HG03457 (cell line): ENCODE measurements around the gene ABHD15.

Experiments
- ATAC-seq: cut with Tn5 transposase; IDR thresholded peaks from one replicate; pipeline ENCODE4 v1.9.1; 2021; ENCODE audit warnings: moderate number of reproducible peaks; ENCODE audit not compliant: unreplicated experiment

Gene ABHD15

GRCh38 chr17:29566473-29567303, at the start of gene ABHD15:
TSS of gene ABHD15 (minus strand) at chr17:29567037. CDS start at chr17:29566966, 71 bp downstream.
- no peak for ATAC-seq

- ATAC-seq: no peak
Measured at GRCh38 chr17:29615492-29616299, 48.9 kb upstream of the ABHD15 start.

- no peak for ATAC-seq
Measured at GRCh38 chr17:29615048-29615385, 48.2 kb upstream of the ABHD15 start.

- no peak for ATAC-seq
Measured at GRCh38 chr17:29614349-29615047, 47.7 kb upstream of the ABHD15 start.

GRCh38 chr17:29613856-29614255, 47.0 kb upstream of the ABHD15 start:
- no peak for ATAC-seq

- ATAC-seq: no peak
Measured at GRCh38 chr17:29613352-29613837, 46.6 kb upstream of the ABHD15 start.

- no peak for ATAC-seq
Measured at GRCh38 chr17:29612404-29613280, 45.8 kb upstream of the ABHD15 start.

GRCh38 chr17:29612094-29612403, 45.2 kb upstream of the ABHD15 start:
- ATAC-seq: no peak

- no peak for ATAC-seq
Measured at GRCh38 chr17:29611351-29612093, 44.7 kb upstream of the ABHD15 start.

- no peak for ATAC-seq
Measured at GRCh38 chr17:29610395-29610794, 43.6 kb upstream of the ABHD15 start.

GRCh38 chr17:29608986-29609385, 42.1 kb upstream of the ABHD15 start:
- ATAC-seq: no peak

GRCh38 chr17:29607557-29608195, 40.8 kb upstream of the ABHD15 start:
- no peak for ATAC-seq

GRCh38 chr17:29603109-29603674, 36.4 kb upstream of the ABHD15 start:
- no peak for ATAC-seq

- no peak for ATAC-seq
Measured at GRCh38 chr17:29597361-29598172, 30.7 kb upstream of the ABHD15 start.

- no peak for ATAC-seq
Measured at GRCh38 chr17:29596811-29597210, 30.0 kb upstream of the ABHD15 start.

GRCh38 chr17:29595943-29596774, 29.3 kb upstream of the ABHD15 start:
- ATAC-seq: no peak
